Caki2 (cell line): ENCODE measurements around the gene NPBWR2. TPM values are rescaled to one million over a fixed set of nuclear protein-coding genes. Genes with fewer than 3 reads are reported as not detected.
"Not testable (repeated sequence)": the region's sequence is repeated elsewhere in the genome, so short reads cannot be mapped to it uniquely, and the experiment has no call there.

Source experiments
- DNase-seq: peaks from one replicate; pipeline ENCODE4 v3.0.0-alpha.2; 2015; ENCODE audit warnings: low read depth
- in situ Hi-C: cut with HindIII; loops from 2 replicates; pipeline ENCODE4 v1.10.0; 2016; ENCODE audit warnings: low sequenced_read_pairs, low pct_unique_long_range_greater_than_20kb, mixed read lengths
- total RNA-seq: library from RNA; depleted of rRNA; stranded (reverse); fragments of >200 nt; shearing (Covaris generic); gene quantifications from 2 replicates; pipeline ENCODE4 v1.2.3, GENCODE V29; 2014; ENCODE audit warnings: low replicate concordance

The NPBWR2 gene
- total RNA-seq, 1 experiment from 2014 or later, result not detected

- DNase-seq, result no peak
- in situ Hi-C loops, result no loop called here
Measured at GRCh38 chr20:64145458-64146300, 38.3 kb upstream of the NPBWR2 start.

GRCh38 chr20:64144144-64144912, 37.0 kb upstream of the NPBWR2 start:
- in situ Hi-C loops, result no loop called here
- DNase-seq, result no peak

- no peak for DNase-seq
- in situ Hi-C loops, result no loop called here
Measured at GRCh38 chr20:64143018-64143801, 35.8 kb upstream of the NPBWR2 start.

- no peak for DNase-seq
- in situ Hi-C loops, result no loop called here
Measured at GRCh38 chr20:64142590-64142989, 35.2 kb upstream of the NPBWR2 start.

GRCh38 chr20:64140956-64141355, 33.6 kb upstream of the NPBWR2 start:
- in situ Hi-C loops, result no loop called here
- DNase-seq, result no peak

GRCh38 chr20:64140061-64140931, 32.9 kb upstream of the NPBWR2 start:
- no peak for DNase-seq
- in situ Hi-C loops, result no loop called here

GRCh38 chr20:64139199-64140060, 32.1 kb upstream of the NPBWR2 start:
- in situ Hi-C loops, result no loop called here
- DNase-seq, result no peak

- in situ Hi-C loops, result no loop called here
- no peak for DNase-seq
Measured at GRCh38 chr20:64138276-64138815, 31.0 kb upstream of the NPBWR2 start.

GRCh38 chr20:64137598-64138031, 30.2 kb upstream of the NPBWR2 start:
- no peak for DNase-seq
- in situ Hi-C loops, result no loop called here

GRCh38 chr20:64136004-64136710, 28.8 kb upstream of the NPBWR2 start:
- no peak for DNase-seq
- in situ Hi-C loops, result no loop called here

- DNase-seq, in situ Hi-C loops: not testable (repeated sequence)
Measured at GRCh38 chr20:64134744-64135143, 27.4 kb upstream of the NPBWR2 start.

- in situ Hi-C loops, result no loop called here
- DNase-seq, result no peak
Measured at GRCh38 chr20:64133951-64134407, 26.6 kb upstream of the NPBWR2 start.

- peak; percentile 18 for DNase-seq
- in situ Hi-C loops, result no loop called here
Measured at GRCh38 chr20:64131406-64131805, 24.0 kb upstream of the NPBWR2 start.

GRCh38 chr20:64130876-64131275, 23.5 kb upstream of the NPBWR2 start:
- DNase-seq, result no peak
- in situ Hi-C loops, result no loop called here

- DNase-seq, result no peak
- in situ Hi-C loops, result no loop called here
Measured at GRCh38 chr20:64130271-64130670, 22.9 kb upstream of the NPBWR2 start.

- in situ Hi-C loops, result no loop called here
- DNase-seq, result no peak
Measured at GRCh38 chr20:64129146-64129782, 21.9 kb upstream of the NPBWR2 start.
